ENCODE measurements around the gene RNF144B.

- TF ChIP-seq CTCF (IDR thresholded peaks at IDR 0.05; ENCODE audit: low read depth, low read length, poor library complexity, severe bottlenecking) (no peak), EZH2phosphoT487 (IDR thresholded peaks at IDR 0.05; ENCODE audit: borderline replicate concordance, low read length) (no peak)
Measured at GRCh38 chr6:18350712-18351111, 36.4 kb upstream of the RNF144B start.
